Right lobe of liver (tissue), 6 donors: ENCODE results near the gene B4GALNT3. TPM values are rescaled to one million over a fixed set of nuclear protein-coding genes. Genes with fewer than 3 reads are reported as not detected.

Experiments used
- ATAC-seq, 4 donors: fragments of 200-7000 bp; cut with Tn5 transposase; one replicate each; pipeline ENCODE4 v1.9.1; 2020; ENCODE audit warnings: mild to moderate bottlenecking in 4 of 4, moderate library complexity in 4 of 4
- DNase-seq, 3 donors: peaks; one replicate each; pipeline ENCODE4 v3.0.0-alpha.2; 2020
- H3K27ac ChIP-seq, 3 donors: fragments of 200-600 bp; one replicate each; pipeline ENCODE4 v1.8.0; 2022
- H3K27me3 ChIP-seq, 2 donors: fragments of 200-600 bp; one replicate each; pipeline ENCODE4 v1.8.0; 2022
- H3K36me3 ChIP-seq, 4 donors: fragments of 200-600 bp; sonication (generic) in 1 of 4; one replicate each; pipeline versions ENCODE4 v1.5.1 to v1.8.0; 2017 to 2022; ENCODE audit warnings: control low read depth in 1 of 4
- H3K4me1 ChIP-seq, 4 donors: fragments of 200-600 bp; sonication (generic) in 1 of 4; one replicate each; pipeline versions ENCODE4 v1.5.1 to v1.8.0; 2017 to 2022; ENCODE audit warnings: control low read depth in 1 of 4
- H3K4me3 ChIP-seq, 3 donors: fragments of 200-600 bp; one replicate each; pipeline ENCODE4 v1.8.0; 2022
- H3K9me3 ChIP-seq, 4 donors: fragments of 200-600 bp; sonication (generic) in 1 of 4; one replicate each; pipeline versions ENCODE4 v1.5.1 to v1.8.0; 2017 to 2022; ENCODE audit warnings: control low read depth in 1 of 4
- POLR2A ChIP-seq: fragments of 450-650 bp; IDR thresholded peaks from one replicate; pipeline ENCODE4 v1.6.1; 2017; ENCODE audit warnings: antibody characterized with exemption, mild to moderate bottlenecking
- WGBS: methylation state at CpG from one replicate; pipeline ENCODE4 v1.1.6; 2018; ENCODE audit warnings: low coverage, low lambda C conversion rate; ENCODE audit not compliant: insufficient coverage; ENCODE audit errors: missing lambda C conversion rate; 5-methylcytosine and 5-hydroxymethylcytosine counted together
- intact Hi-C, 2 donors: fragments of 100-400 bp; cut with DNase I; formaldehyde crosslinking; loops; one replicate each; pipeline versions ENCODE4 v1.11.2 to v1.14.1; 2022
- total RNA-seq, 6 experiments: library from RNA; depleted of rRNA in 2 of 6; stranded (reverse); fragments of >200 nt in 2 of 6; fragmentation: NEBNext Ultra II Directional in 3 of 6; extraction: Animal tissue kit (Norgen Biotek cat#: 25700) in 3 of 6; gene quantifications; one replicate each; pipeline versions ENCODE4 v1.1.0 to v1.2.4, GENCODE V29; 2016 to 2023
- TF ChIP-seq, protein P1 (sequence below), 4 donors: fragments of 200-600 bp in 3 of 4; fragments of 450-650 bp in 1 of 4; IDR thresholded peaks; one replicate each; pipeline versions ENCODE4 v1.5.1 to v1.8.0; 2016 to 2022; ENCODE audit warnings: antibody characterized with exemption in 4 of 4, mild to moderate bottlenecking in 2 of 4
- donor health status: DM: no; HTN: yes; CAD: no.
- donor health status: DM: no; HTN: no; CAD: no.
- donor health status: DM: no; HTN: no; CAD: no.
- donor health status: DM: no; HTN: yes; CAD: no.
- donor health status: DM: no; HTN: yes; CAD: no.

Gene B4GALNT3
- total RNA-seq, 6 experiments from 2014 or later, result 0.12 to 2.0 (median 0.38) TPM

DNA sequence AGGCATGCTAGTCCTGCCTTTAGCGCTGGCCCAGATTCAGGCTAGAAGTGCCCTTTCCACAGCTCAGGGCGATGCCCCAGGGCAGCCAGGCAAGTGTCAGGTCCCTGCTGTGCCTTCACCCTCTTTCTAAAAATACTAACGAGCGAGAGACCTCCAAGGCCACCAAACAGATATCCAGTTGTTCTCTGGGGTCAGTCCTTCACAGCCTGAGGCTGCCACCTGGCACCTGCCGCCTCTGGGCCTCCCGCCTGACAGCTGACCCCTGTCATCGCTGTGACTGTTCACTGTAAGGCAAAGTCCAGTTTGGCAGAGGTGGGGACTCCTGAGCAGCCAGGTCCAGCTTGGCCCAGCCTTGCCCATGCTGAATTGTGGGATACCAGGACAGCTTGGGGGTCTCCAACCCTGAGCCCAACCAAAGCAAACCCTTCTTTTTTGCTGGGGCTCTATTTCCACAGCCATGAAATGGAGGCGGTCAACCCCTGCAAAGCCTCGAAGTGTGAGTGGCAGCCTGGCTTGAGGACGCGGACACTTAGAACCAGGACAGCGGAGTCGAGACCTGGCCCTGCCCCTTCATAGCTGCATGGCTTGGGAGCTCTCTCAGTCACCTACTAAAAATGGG lies 123.6 kb downstream of the B4GALNT3 start:
- peak; percentile 49 for TF ChIP-seq POLR2A
- TF ChIP-seq, protein P1, sequence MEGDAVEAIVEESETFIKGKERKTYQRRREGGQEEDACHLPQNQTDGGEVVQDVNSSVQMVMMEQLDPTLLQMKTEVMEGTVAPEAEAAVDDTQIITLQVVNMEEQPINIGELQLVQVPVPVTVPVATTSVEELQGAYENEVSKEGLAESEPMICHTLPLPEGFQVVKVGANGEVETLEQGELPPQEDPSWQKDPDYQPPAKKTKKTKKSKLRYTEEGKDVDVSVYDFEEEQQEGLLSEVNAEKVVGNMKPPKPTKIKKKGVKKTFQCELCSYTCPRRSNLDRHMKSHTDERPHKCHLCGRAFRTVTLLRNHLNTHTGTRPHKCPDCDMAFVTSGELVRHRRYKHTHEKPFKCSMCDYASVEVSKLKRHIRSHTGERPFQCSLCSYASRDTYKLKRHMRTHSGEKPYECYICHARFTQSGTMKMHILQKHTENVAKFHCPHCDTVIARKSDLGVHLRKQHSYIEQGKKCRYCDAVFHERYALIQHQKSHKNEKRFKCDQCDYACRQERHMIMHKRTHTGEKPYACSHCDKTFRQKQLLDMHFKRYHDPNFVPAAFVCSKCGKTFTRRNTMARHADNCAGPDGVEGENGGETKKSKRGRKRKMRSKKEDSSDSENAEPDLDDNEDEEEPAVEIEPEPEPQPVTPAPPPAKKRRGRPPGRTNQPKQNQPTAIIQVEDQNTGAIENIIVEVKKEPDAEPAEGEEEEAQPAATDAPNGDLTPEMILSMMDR (IDR thresholded peaks at IDR 0.05), result no peak
- peak overlapping the region; percentile 23 to 72 (median 38) for H3K27ac ChIP-seq
- H3K4me1 ChIP-seq, result peaks cover 0 to 52% (median 26%) of the 10 kb centered on the region in 4 donors
- intact Hi-C loops, result loop anchor here (10.0 kb wide), 1 partner anchor 61 kb away; no protein-coding TSS in a partner anchor
- ATAC-seq, result peak; percentile 77 to 84 (median 82)
- no peaks in the 10 kb centered on the region for H3K27me3 ChIP-seq
- WGBS, result 41% methylated on average over 6 of the region's 13 CpGs
- H3K36me3 ChIP-seq, result no peaks in the 10 kb centered on the region
- DNase-seq, result peak; percentile 82 to 94 (median 91)
- no peaks in the 10 kb centered on the region for H3K9me3 ChIP-seq
- no peak overlapping the region for H3K4me3 ChIP-seq

DNA sequence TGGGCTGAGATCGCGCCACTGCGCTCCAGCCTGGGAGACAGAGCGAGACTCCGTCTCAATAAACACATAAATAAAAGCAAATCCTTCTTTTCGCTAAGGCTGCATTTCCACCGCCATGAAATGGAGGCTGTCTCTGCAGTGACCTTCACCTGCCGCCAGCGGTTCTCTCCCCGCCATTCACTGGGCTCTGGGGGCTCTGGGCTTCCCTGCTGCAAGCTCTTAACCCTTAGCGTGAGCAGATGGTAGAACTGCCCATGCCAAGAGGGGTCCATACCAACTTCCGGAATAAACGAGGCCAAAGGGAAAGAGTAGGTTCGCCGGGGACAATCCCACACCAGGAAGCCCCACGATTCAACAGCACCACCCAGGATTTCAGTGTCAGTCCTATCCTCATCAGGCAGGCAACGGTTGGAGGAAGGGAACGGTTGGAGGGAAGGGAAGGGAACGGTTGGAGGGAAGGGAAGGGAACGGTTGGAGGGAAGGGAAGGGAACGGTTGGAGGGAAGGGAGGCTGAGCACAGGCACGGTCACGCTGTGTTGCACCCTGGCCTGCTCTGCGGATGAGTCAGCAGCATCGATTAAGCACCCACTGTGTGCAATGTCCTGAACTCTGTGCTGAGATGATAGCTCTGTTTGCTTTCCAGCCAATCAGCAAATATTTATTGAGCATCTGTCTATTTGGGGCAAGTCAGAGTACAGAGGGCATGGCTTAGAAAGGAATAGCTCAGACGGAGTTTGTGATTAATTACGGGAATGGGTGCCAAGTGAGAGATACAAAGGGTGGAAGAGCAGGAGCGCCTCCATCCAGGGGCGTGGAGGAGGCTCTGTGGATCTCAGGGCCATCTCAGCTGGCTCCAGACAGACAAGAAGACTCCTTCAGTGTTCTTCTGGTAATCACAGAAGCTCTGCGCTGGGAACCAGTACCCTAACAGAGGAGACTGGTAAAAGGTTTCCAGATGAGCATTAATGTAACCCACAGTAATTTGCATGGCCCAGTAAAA lies 125.6 kb downstream of the B4GALNT3 start:
- WGBS, result 57% methylated on average over 17 of the region's 30 CpGs
- peak overlapping the region in 2 of 3 donors; percentile 43 to 72 for H3K27ac ChIP-seq
- intact Hi-C loops, result loop anchor here (10.0 kb wide), 1 partner anchor 59 kb away; no protein-coding TSS in a partner anchor
- H3K4me3 ChIP-seq, result no peak overlapping the region
- H3K27me3 ChIP-seq, result no peaks in the 10 kb centered on the region
- peak; percentile 72 to 83 (median 79) for ATAC-seq
- peak; percentile 74 to 88 (median 83) for DNase-seq
- peaks cover 0 to 44% (median 20%) of the 10 kb centered on the region in 4 donors for H3K4me1 ChIP-seq
- TF ChIP-seq, protein P1 (IDR thresholded peaks at IDR 0.05), result no peak
- no peak for TF ChIP-seq POLR2A
- no peaks in the 10 kb centered on the region for H3K9me3 ChIP-seq
- no peaks in the 10 kb centered on the region for H3K36me3 ChIP-seq

DNA sequence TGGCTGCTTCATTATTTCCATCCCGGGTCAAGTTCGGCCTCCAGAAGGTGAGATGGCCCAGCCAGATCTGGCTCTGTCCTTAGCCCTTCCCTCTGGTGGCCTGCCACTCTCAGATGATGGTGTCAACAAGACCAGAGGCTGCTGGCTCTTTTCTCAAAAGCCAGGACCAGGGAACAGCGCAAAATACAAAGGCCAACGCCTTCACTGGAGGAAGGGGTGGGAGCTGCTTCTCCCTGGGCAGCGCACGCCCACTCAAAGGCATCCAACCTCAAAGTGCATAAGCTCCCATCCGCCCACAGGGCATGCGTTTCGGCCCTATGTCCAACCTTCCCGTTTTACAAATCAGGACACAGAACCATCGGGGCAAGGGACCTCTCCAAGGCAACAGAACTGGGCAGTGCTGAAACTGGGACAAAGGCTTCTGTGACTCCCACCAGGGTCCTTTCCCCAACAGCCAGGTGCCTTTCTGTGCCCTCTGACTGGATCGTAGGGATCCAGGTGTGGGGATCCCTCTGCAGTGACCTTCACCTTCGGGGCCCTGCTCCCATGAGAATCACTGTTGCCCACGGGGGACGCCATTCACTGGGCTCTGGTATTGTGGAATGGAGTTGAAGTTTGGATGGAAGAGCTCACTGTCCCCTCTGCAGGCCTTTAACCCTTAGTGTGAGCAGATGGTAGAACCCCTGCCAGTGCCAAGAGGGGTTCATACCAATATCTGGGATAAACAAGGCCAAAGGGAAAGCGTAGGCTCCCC lies 126.8 kb downstream of the B4GALNT3 start:
- ATAC-seq, result peak in 2 of 4 donors; percentile 1 to 3
- no peak overlapping the region for H3K4me3 ChIP-seq
- H3K27ac ChIP-seq, result peak overlapping the region in 2 of 3 donors; percentile 43 to 54
- H3K4me1 ChIP-seq, result peaks cover 0 to 43% (median 19%) of the 10 kb centered on the region in 4 donors
- no peaks in the 10 kb centered on the region for H3K9me3 ChIP-seq
- TF ChIP-seq, protein P1 (IDR thresholded peaks at IDR 0.05), result no peak
- no peak for TF ChIP-seq POLR2A
- intact Hi-C loops, result loop anchor here (10.0 kb wide), 1 partner anchor 58 kb away; no protein-coding TSS in a partner anchor
- H3K27me3 ChIP-seq, result no peaks in the 10 kb centered on the region
- H3K36me3 ChIP-seq, result no peaks in the 10 kb centered on the region
- no peak for DNase-seq
- WGBS, result 33% methylated on average over 3 of the region's 16 CpGs
